MCF 10A (cell line): ENCODE results near the gene CIART. TPM values are rescaled to one million over a fixed set of nuclear protein-coding genes. Genes with fewer than 3 reads are reported as not detected.

Experiments
- BruUV-seq: library from RNA; stranded (reverse); fragments of 400-500 nt; replicated peaks from 2 replicates; lab custom pipeline; 2021; lab: Mats Ljungman, UMichigan
- CTCF ChIA-PET: fragments of 300-600 bp; sonication (Branson Sonifier 250); formaldehyde crosslinking; extraction: SDS; loops from one replicate; lab custom pipeline; 2021; ENCODE audit warnings: antibody characterized with exemption, inconsistent platforms; lab: Yijun Ruan, JAX
- POLR2A ChIA-PET: fragments of 300-600, 350-650 bp; sonication (Branson Sonifier 250); formaldehyde crosslinking; extraction: SDS; loops from one replicate; lab custom pipeline; 2020; ENCODE audit warnings: antibody characterized with exemption, inconsistent platforms; lab: Yijun Ruan, JAX
- DNase-seq: peaks from one replicate; pipeline ENCODE4 v3.0.0-alpha.2; 2018; ENCODE audit not compliant: unreplicated experiment
- H3K27ac Mint-ChIP-seq: one replicate; pipeline ENCODE4 v1.8.0; 2022; ENCODE audit warnings: mild to moderate bottlenecking, low read depth, mixed read lengths; ENCODE audit not compliant: unreplicated experiment
- H3K27me3 Mint-ChIP-seq: one replicate; pipeline ENCODE4 v1.8.0; 2022; ENCODE audit warnings: mixed read lengths; ENCODE audit not compliant: insufficient read depth, unreplicated experiment
- H3K36me3 Mint-ChIP-seq: one replicate; pipeline ENCODE4 v1.8.0; 2022; ENCODE audit warnings: mild to moderate bottlenecking, moderate library complexity, mixed read lengths; ENCODE audit not compliant: insufficient read depth, unreplicated experiment
- H3K4me1 Mint-ChIP-seq: one replicate; pipeline ENCODE4 v1.8.0; 2022; ENCODE audit warnings: mixed read lengths; ENCODE audit not compliant: insufficient read depth, unreplicated experiment
- H3K4me3 Mint-ChIP-seq: one replicate; pipeline ENCODE4 v1.8.0; 2022; ENCODE audit warnings: mild to moderate bottlenecking, moderate library complexity, mixed read lengths; ENCODE audit not compliant: unreplicated experiment
- H3K9me3 Mint-ChIP-seq: one replicate; pipeline ENCODE4 v1.8.0; 2022; ENCODE audit warnings: mixed read lengths; ENCODE audit not compliant: unreplicated experiment
- CTCF ChIP-seq: fragments of 200-600 bp; IDR thresholded peaks from one replicate; pipeline ENCODE4 v1.8.0; 2022; ENCODE audit warnings: antibody characterized with exemption, mild to moderate bottlenecking; ENCODE audit not compliant: unreplicated experiment
- intact Hi-C: fragments of 100-400 bp; cut with micrococcal nuclease; formaldehyde crosslinking; loops from 2 replicates; pipeline ENCODE4 v1.14.1; 2022
- total RNA-seq: library from RNA; stranded (reverse); gene quantifications from 2 replicates; pipeline ENCODE4 v1.2.3, GENCODE V29; 2022

Gene CIART
- total RNA-seq, 1 experiment from 2014 or later, result 5.2 TPM

- H3K4me1 Mint-ChIP-seq, result peaks cover 53% of the 10 kb centered on the region
- BruUV-seq, result no TSS peak
- POLR2A ChIA-PET, result interaction anchor here (0.6 to 11.7 kb wide), 9 partner anchors 8 to 332 kb away, joined by 3 to 239 read pairs (median 4); partner anchors contain the start of genes ANP32E, APH1A and CIART
- intact Hi-C loops, result no loop called here
- H3K27me3 Mint-ChIP-seq, result no peaks in the 10 kb centered on the region
- DNase-seq, result no peak
- CTCF ChIA-PET, result interaction anchor here (0.6 to 12.7 kb wide), 5 partner anchors 10 to 723 kb away, joined by 3 to 215 read pairs (median 4); partner anchors contain the start of gene CIART
- peaks cover 32% of the 10 kb centered on the region for H3K36me3 Mint-ChIP-seq
- no peak overlapping the region for H3K27ac Mint-ChIP-seq
- H3K9me3 Mint-ChIP-seq, result no peaks in the 10 kb centered on the region
- no peak for TF ChIP-seq CTCF
- H3K4me3 Mint-ChIP-seq, result no peak overlapping the region
Observed at GRCh38 chr1:150261367-150261766, 21.0 kb upstream of the CIART start.

DNA sequence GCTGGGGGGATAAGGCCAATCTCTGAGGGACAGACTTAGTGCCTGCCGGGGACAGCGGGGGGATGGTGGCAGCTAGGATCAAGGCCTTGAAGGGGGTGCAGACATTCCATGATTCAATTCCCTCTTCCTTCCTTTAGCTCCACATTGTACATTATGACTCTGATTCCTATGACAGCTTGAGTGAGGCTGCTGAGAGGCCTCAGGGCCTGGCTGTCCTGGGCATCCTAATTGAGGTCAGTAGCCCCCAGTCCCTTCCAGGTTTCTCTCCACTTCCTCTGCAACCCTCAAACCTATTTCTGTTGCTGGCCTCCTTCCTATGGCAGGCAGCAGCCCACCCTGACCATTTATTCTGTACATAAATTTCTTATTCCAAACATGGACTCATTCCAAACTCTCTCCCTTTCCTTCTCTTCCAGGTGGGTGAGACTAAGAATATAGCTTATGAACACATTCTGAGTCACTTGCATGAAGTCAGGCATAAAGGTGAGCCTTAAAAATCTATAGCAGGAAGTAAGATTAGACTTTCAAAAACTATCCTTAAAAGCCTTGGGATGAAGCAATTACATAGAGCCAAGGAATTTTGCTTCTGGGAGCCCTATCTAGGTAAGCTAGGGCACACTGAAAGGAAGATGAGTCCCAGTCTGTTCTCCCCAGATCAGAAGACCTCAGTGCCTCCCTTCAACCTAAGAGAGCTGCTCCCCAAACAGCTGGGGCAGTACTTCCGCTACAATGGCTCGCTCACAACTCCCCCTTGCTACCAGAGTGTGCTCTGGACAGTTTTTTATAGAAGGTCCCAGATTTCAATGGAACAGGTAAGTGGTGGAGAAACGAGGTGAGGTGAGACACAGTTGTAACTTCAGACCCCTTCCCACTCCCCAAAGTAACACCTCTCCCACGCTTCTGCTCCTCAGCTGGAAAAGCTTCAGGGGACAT lies 19.7 kb upstream of the CIART start:
- H3K4me3 Mint-ChIP-seq, result no peak overlapping the region
- H3K4me1 Mint-ChIP-seq, result peaks cover 52% of the 10 kb centered on the region
- no peak for TF ChIP-seq CTCF
- BruUV-seq, result no TSS peak
- peak overlapping the region; percentile 11 for H3K27ac Mint-ChIP-seq
- POLR2A ChIA-PET, result interaction anchor here (0.5 to 11.7 kb wide), 13 partner anchors 8 to 585 kb away, joined by 3 to 239 read pairs (median 4); partner anchors contain the start of genes ANP32E, C1orf54, CIART and RPRD2
- intact Hi-C loops, result no loop called here
- no peaks in the 10 kb centered on the region for H3K27me3 Mint-ChIP-seq
- peak; percentile 44 for DNase-seq
- CTCF ChIA-PET, result interaction anchor here (0.6 to 12.7 kb wide), 5 partner anchors 17 to 1596 kb away, joined by 3 to 215 read pairs (median 3); partner anchors contain the start of gene CIART
- no peaks in the 10 kb centered on the region for H3K9me3 Mint-ChIP-seq
- H3K36me3 Mint-ChIP-seq, result peaks cover 33% of the 10 kb centered on the region

DNA sequence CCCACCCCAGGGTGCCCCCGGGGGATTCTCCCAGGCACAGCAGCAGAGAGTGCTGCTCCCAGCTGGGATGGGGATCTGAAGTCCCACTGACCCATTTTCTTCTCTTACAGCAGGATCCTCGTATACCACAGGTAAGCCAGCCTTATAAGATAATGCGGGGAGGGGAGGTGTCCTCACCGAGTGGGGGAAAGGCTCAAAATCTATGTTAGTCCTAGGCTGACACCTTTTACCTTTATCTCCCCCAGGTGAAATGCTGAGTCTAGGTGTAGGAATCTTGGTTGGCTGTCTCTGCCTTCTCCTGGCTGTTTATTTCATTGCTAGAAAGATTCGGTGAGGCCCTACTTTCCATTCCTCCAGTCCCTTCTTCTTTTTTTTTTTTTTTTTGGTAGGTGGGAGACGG lies 18.8 kb upstream of the CIART start:
- H3K27me3 Mint-ChIP-seq, result no peaks in the 10 kb centered on the region
- POLR2A ChIA-PET, result interaction anchor here (0.7 to 11.7 kb wide), 5 partner anchors 9 to 106 kb away, joined by 3 to 239 read pairs (median 6); partner anchors contain the start of genes C1orf54 and CIART
- no TSS peak for BruUV-seq

More for the DNA sequence above, 18.8 kb upstream of the CIART start:
- intact Hi-C loops, result no loop called here
- no peak for DNase-seq
- H3K4me3 Mint-ChIP-seq, result no peak overlapping the region
- H3K9me3 Mint-ChIP-seq, result no peaks in the 10 kb centered on the region
- H3K4me1 Mint-ChIP-seq, result peaks cover 50% of the 10 kb centered on the region
- H3K36me3 Mint-ChIP-seq, result peaks cover 33% of the 10 kb centered on the region
- no peak for TF ChIP-seq CTCF
- peak overlapping the region; percentile 11 for H3K27ac Mint-ChIP-seq
- CTCF ChIA-PET, result interaction anchor here (12.7 kb wide), 1 partner anchor 16 kb away, joined by 215 read pairs; the partner anchor contains the start of gene CIART
